Measurements from ENCODE around the gene ANKRD11.

The ANKRD11 gene

GRCh38 chr16:89287777-89288576 is 202.4 kb downstream of the ANKRD11 start:
- H3K27ac ChIP-seq (replicated peaks; ENCODE audit: low read length), result no peak overlapping the region
- H4K91ac ChIP-seq (ENCODE audit: low read depth, low read length, poor library complexity), result no peak overlapping the region
- H3K4me2 ChIP-seq (ENCODE audit: insufficient read depth, low read length, poor library complexity, severe bottlenecking), result no peak overlapping the region
- H3K79me1 ChIP-seq (ENCODE audit: low read depth, low read length), result peaks cover 16% of the 10 kb centered on the region
- H2BK12ac ChIP-seq (ENCODE audit: low read length), result no peak overlapping the region
- H3K4me1 ChIP-seq (ENCODE audit: control insufficient read depth in 2 of 2, insufficient read depth in 1 of 2, low read depth in 1 of 2, low read length in 2 of 2), result peaks cover 11 to 21% of the 10 kb centered on the region in 2 donors
- H3K36me3 ChIP-seq (replicated peaks in 1 of 2; ENCODE audit: control insufficient read depth in 2 of 2, insufficient read depth in 2 of 2, low read length in 2 of 2), result peaks cover 49 to 87% of the 10 kb centered on the region in 2 donors
- no CpG with 5 or more reads among the region's 30 CpGs for whole genome bisulfite sequencing, 2 donors (ENCODE audit: extremely low coverage in 2 of 2, insufficient read length in 2 of 2, insufficient replicate concordance in 1 of 2)
- no peak overlapping the region for H3K14ac ChIP-seq (ENCODE audit: low read length)
- H3K9ac ChIP-seq (ENCODE audit: low read depth, low read length, poor library complexity), result peak overlapping the region; percentile 74
- no peaks in the 10 kb centered on the region for H3K9me3 ChIP-seq (replicated peaks in 1 of 2; ENCODE audit: control insufficient read depth in 2 of 2, insufficient read depth in 1 of 2, low read depth in 1 of 2, low read length in 2 of 2)
- H2BK5ac ChIP-seq (ENCODE audit: low read length), result no peak overlapping the region
- no peak for DNase-seq (ENCODE audit: low spot score)
- no peak overlapping the region for H3K18ac ChIP-seq (ENCODE audit: low read length)
- H3K23ac ChIP-seq (ENCODE audit: low read depth, low read length, poor library complexity), result peak overlapping the region; percentile 66
- H2BK120ac ChIP-seq (ENCODE audit: low read depth, low read length), result no peak overlapping the region
- no peak overlapping the region for H2AFZ ChIP-seq (ENCODE audit: low read length)
- no peak overlapping the region for H3K4ac ChIP-seq (ENCODE audit: low read length)
- no peak overlapping the region for H4K8ac ChIP-seq (ENCODE audit: low read depth, low read length)
- H3K4me3 ChIP-seq (ENCODE audit: low read length in 2 of 2), result peak overlapping the region in 1 of 2 donors; percentile 7
- H3K27me3 ChIP-seq (ENCODE audit: control insufficient read depth in 3 of 3, insufficient read depth in 3 of 3, low read depth in 1 of 3, low read length in 3 of 3), result no peaks in the 10 kb centered on the region
- no peak overlapping the region for H2BK15ac ChIP-seq (ENCODE audit: low read length)
- no peak overlapping the region for H2AK5ac ChIP-seq (ENCODE audit: low read depth, low read length)

GRCh38 chr16:89286096-89286495 is 204.3 kb downstream of the ANKRD11 start:
- Histone ChIP-seq H2AK5ac (ENCODE audit: low read depth, low read length) (no peak overlapping the region), H3K4ac (ENCODE audit: low read length) (no peak overlapping the region), H3K9ac (ENCODE audit: low read depth, low read length, poor library complexity) (no peak overlapping the region), H2AFZ (ENCODE audit: low read length) (no peak overlapping the region), H3K9me3 (replicated peaks in 1 of 2; ENCODE audit: control insufficient read depth in 2 of 2, insufficient read depth in 1 of 2, low read depth in 1 of 2, low read length in 2 of 2) (no peaks in the 10 kb centered on the region), H3K36me3 (replicated peaks in 1 of 2; ENCODE audit: control insufficient read depth in 2 of 2, insufficient read depth in 2 of 2, low read length in 2 of 2) (peaks cover 59 to 93% of the 10 kb centered on the region in 2 donors), H3K27me3 (ENCODE audit: control insufficient read depth in 3 of 3, insufficient read depth in 3 of 3, low read depth in 1 of 3, low read length in 3 of 3) (no peaks in the 10 kb centered on the region), H2BK12ac (ENCODE audit: low read length) (no peak overlapping the region), H4K91ac (ENCODE audit: low read depth, low read length, poor library complexity) (no peak overlapping the region), H3K4me2 (ENCODE audit: insufficient read depth, low read length, poor library complexity, severe bottlenecking) (no peak overlapping the region), H3K18ac (ENCODE audit: low read length) (no peak overlapping the region), H3K14ac (ENCODE audit: low read length) (no peak overlapping the region), H3K23ac (ENCODE audit: low read depth, low read length, poor library complexity) (peak overlapping the region; percentile 58), H2BK120ac (ENCODE audit: low read depth, low read length) (no peak overlapping the region), H3K79me1 (ENCODE audit: low read depth, low read length) (peaks cover 18% of the 10 kb centered on the region), H2BK5ac (ENCODE audit: low read length) (no peak overlapping the region), H2BK15ac (ENCODE audit: low read length) (no peak overlapping the region), H3K27ac (replicated peaks; ENCODE audit: low read length) (no peak overlapping the region), H3K4me3 (ENCODE audit: low read length in 2 of 2) (no peak overlapping the region), H4K8ac (ENCODE audit: low read depth, low read length) (no peak overlapping the region), H3K4me1 (ENCODE audit: control insufficient read depth in 2 of 2, insufficient read depth in 1 of 2, low read depth in 1 of 2, low read length in 2 of 2) (peaks cover 6 to 21% of the 10 kb centered on the region in 2 donors)
- DNase-seq (ENCODE audit: low spot score), result no peak
- no CpG with 5 or more reads among the region's 25 CpGs for WGBS, 2 donors (ENCODE audit: extremely low coverage in 2 of 2, insufficient read length in 2 of 2, insufficient replicate concordance in 1 of 2)

GRCh38 chr16:89285381-89285780 is 205.0 kb downstream of the ANKRD11 start:
- no peak overlapping the region for H3K4ac ChIP-seq (ENCODE audit: low read length)
- DNase-seq (ENCODE audit: low spot score), result no peak
- H3K4me3 ChIP-seq (ENCODE audit: low read length in 2 of 2), result no peak overlapping the region
- no peak overlapping the region for H2BK5ac ChIP-seq (ENCODE audit: low read length)
- H3K9me3 ChIP-seq (replicated peaks in 1 of 2; ENCODE audit: control insufficient read depth in 2 of 2, insufficient read depth in 1 of 2, low read depth in 1 of 2, low read length in 2 of 2), result no peaks in the 10 kb centered on the region
- H3K14ac ChIP-seq (ENCODE audit: low read length), result no peak overlapping the region
- no peak overlapping the region for H4K8ac ChIP-seq (ENCODE audit: low read depth, low read length)
- no peak overlapping the region for H4K91ac ChIP-seq (ENCODE audit: low read depth, low read length, poor library complexity)
- no peak overlapping the region for H2BK12ac ChIP-seq (ENCODE audit: low read length)
- no peaks in the 10 kb centered on the region for H3K27me3 ChIP-seq (ENCODE audit: control insufficient read depth in 3 of 3, insufficient read depth in 3 of 3, low read depth in 1 of 3, low read length in 3 of 3)
- H2BK15ac ChIP-seq (ENCODE audit: low read length), result no peak overlapping the region
- peaks cover 62 to 93% of the 10 kb centered on the region in 2 donors for H3K36me3 ChIP-seq (replicated peaks in 1 of 2; ENCODE audit: control insufficient read depth in 2 of 2, insufficient read depth in 2 of 2, low read length in 2 of 2)
- no peak overlapping the region for H2BK120ac ChIP-seq (ENCODE audit: low read depth, low read length)
- WGBS, 2 donors (ENCODE audit: extremely low coverage in 2 of 2, insufficient read length in 2 of 2, insufficient replicate concordance in 1 of 2), result no CpG with 5 or more reads among the region's 17 CpGs
- no peak overlapping the region for H3K23ac ChIP-seq (ENCODE audit: low read depth, low read length, poor library complexity)
- H3K4me1 ChIP-seq (ENCODE audit: control insufficient read depth in 2 of 2, insufficient read depth in 1 of 2, low read depth in 1 of 2, low read length in 2 of 2), result peaks cover 2 to 21% of the 10 kb centered on the region in 2 donors
- no peak overlapping the region for H2AFZ ChIP-seq (ENCODE audit: low read length)
- H3K9ac ChIP-seq (ENCODE audit: low read depth, low read length, poor library complexity), result no peak overlapping the region
- H3K27ac ChIP-seq (replicated peaks; ENCODE audit: low read length), result no peak overlapping the region
- H3K18ac ChIP-seq (ENCODE audit: low read length), result no peak overlapping the region
- no peak overlapping the region for H3K4me2 ChIP-seq (ENCODE audit: insufficient read depth, low read length, poor library complexity, severe bottlenecking)
- H3K79me1 ChIP-seq (ENCODE audit: low read depth, low read length), result peaks cover 13% of the 10 kb centered on the region
- H2AK5ac ChIP-seq (ENCODE audit: low read depth, low read length), result no peak overlapping the region

- H3K36me3 ChIP-seq (replicated peaks in 1 of 2; ENCODE audit: control insufficient read depth in 2 of 2, insufficient read depth in 2 of 2, low read length in 2 of 2), result peaks cover 61 to 91% of the 10 kb centered on the region in 2 donors
- no peak overlapping the region for H2BK120ac ChIP-seq (ENCODE audit: low read depth, low read length)
- no peak overlapping the region for H3K18ac ChIP-seq (ENCODE audit: low read length)
- peaks cover 9% of the 10 kb centered on the region for H3K79me1 ChIP-seq (ENCODE audit: low read depth, low read length)
- H3K4me1 ChIP-seq (ENCODE audit: control insufficient read depth in 2 of 2, insufficient read depth in 1 of 2, low read depth in 1 of 2, low read length in 2 of 2), result peaks cover 2 to 21% of the 10 kb centered on the region in 2 donors
- H3K9me3 ChIP-seq (replicated peaks in 1 of 2; ENCODE audit: control insufficient read depth in 2 of 2, insufficient read depth in 1 of 2, low read depth in 1 of 2, low read length in 2 of 2), result no peaks in the 10 kb centered on the region
- no peak overlapping the region for H3K23ac ChIP-seq (ENCODE audit: low read depth, low read length, poor library complexity)
- WGBS, 2 donors (ENCODE audit: extremely low coverage in 2 of 2, insufficient read length in 2 of 2, insufficient replicate concordance in 1 of 2), result no CpG with 5 or more reads among the region's 20 CpGs
- H3K4me2 ChIP-seq (ENCODE audit: insufficient read depth, low read length, poor library complexity, severe bottlenecking), result no peak overlapping the region
- H3K27me3 ChIP-seq (ENCODE audit: control insufficient read depth in 3 of 3, insufficient read depth in 3 of 3, low read depth in 1 of 3, low read length in 3 of 3), result no peaks in the 10 kb centered on the region
- H3K4ac ChIP-seq (ENCODE audit: low read length), result no peak overlapping the region
- H2AFZ ChIP-seq (ENCODE audit: low read length), result no peak overlapping the region
- no peak overlapping the region for H3K27ac ChIP-seq (replicated peaks; ENCODE audit: low read length)
- no peak overlapping the region for H2BK15ac ChIP-seq (ENCODE audit: low read length)
- H2BK5ac ChIP-seq (ENCODE audit: low read length), result no peak overlapping the region
- no peak overlapping the region for H3K14ac ChIP-seq (ENCODE audit: low read length)
- DNase-seq (ENCODE audit: low spot score), result no peak
- H3K4me3 ChIP-seq (ENCODE audit: low read length in 2 of 2), result no peak overlapping the region
- H2AK5ac ChIP-seq (ENCODE audit: low read depth, low read length), result no peak overlapping the region
- H3K9ac ChIP-seq (ENCODE audit: low read depth, low read length, poor library complexity), result no peak overlapping the region
- H2BK12ac ChIP-seq (ENCODE audit: low read length), result no peak overlapping the region
- H4K91ac ChIP-seq (ENCODE audit: low read depth, low read length, poor library complexity), result no peak overlapping the region
- no peak overlapping the region for H4K8ac ChIP-seq (ENCODE audit: low read depth, low read length)
Measured at GRCh38 chr16:89283449-89283848, 206.9 kb downstream of the ANKRD11 start.
